ENCODE results near the gene LIPG.

- TF ChIP-seq, protein P1, sequence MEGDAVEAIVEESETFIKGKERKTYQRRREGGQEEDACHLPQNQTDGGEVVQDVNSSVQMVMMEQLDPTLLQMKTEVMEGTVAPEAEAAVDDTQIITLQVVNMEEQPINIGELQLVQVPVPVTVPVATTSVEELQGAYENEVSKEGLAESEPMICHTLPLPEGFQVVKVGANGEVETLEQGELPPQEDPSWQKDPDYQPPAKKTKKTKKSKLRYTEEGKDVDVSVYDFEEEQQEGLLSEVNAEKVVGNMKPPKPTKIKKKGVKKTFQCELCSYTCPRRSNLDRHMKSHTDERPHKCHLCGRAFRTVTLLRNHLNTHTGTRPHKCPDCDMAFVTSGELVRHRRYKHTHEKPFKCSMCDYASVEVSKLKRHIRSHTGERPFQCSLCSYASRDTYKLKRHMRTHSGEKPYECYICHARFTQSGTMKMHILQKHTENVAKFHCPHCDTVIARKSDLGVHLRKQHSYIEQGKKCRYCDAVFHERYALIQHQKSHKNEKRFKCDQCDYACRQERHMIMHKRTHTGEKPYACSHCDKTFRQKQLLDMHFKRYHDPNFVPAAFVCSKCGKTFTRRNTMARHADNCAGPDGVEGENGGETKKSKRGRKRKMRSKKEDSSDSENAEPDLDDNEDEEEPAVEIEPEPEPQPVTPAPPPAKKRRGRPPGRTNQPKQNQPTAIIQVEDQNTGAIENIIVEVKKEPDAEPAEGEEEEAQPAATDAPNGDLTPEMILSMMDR (tag by site-specific recombination; IDR thresholded peaks at IDR 0.05) = no peak
- TF ChIP-seq, protein P2, sequence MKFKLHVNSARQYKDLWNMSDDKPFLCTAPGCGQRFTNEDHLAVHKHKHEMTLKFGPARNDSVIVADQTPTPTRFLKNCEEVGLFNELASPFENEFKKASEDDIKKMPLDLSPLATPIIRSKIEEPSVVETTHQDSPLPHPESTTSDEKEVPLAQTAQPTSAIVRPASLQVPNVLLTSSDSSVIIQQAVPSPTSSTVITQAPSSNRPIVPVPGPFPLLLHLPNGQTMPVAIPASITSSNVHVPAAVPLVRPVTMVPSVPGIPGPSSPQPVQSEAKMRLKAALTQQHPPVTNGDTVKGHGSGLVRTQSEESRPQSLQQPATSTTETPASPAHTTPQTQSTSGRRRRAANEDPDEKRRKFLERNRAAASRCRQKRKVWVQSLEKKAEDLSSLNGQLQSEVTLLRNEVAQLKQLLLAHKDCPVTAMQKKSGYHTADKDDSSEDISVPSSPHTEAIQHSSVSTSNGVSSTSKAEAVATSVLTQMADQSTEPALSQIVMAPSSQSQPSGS (tag by site-specific recombination; IDR thresholded peaks at IDR 0.05; ENCODE audit: low read depth) = no peak
- TF ChIP-seq ZNF624 (tag by site-specific recombination; IDR thresholded peaks at IDR 0.05) = no peak
- TF ChIP-seq ZNF274 (IDR thresholded peaks at IDR 0.05; ENCODE audit: low read length) = no peak
- TF ChIP-seq ZNF274 (tag by site-specific recombination; IDR thresholded peaks at IDR 0.05; ENCODE audit: borderline replicate concordance) = no peak
- no peak for TF ChIP-seq KLF16 (tag by site-specific recombination; IDR thresholded peaks at IDR 0.05)
- no peak for TF ChIP-seq TCF7L2 (IDR thresholded peaks at IDR 0.05; ENCODE audit: borderline replicate concordance, low read depth, low read length)
- no peak for TF ChIP-seq ZFP41 (tag by site-specific recombination; IDR thresholded peaks at IDR 0.05; ENCODE audit: borderline replicate concordance)
- TF ChIP-seq ZNF791 (tag by site-specific recombination; IDR thresholded peaks at IDR 0.05) = no peak
- TF ChIP-seq REST (tag by site-specific recombination; IDR thresholded peaks at IDR 0.05) = no peak
- no peak for TF ChIP-seq SP2 (tag by site-specific recombination; IDR thresholded peaks at IDR 0.05)
- TF ChIP-seq SP3 (tag by site-specific recombination; IDR thresholded peaks at IDR 0.05) = no peak
- no peak for TF ChIP-seq ZBTB26 (tag by site-specific recombination; optimal IDR thresholded peaks at IDR 0.05)
These were observed 14.2 kb upstream of the LIPG start for GRCh38 chr18:49547701-49548100.
